GM12801 (cell line): ENCODE data around the gene BTBD6.

ENCODE experiments used
- TF ChIP-seq, protein P1 (sequence below): IDR thresholded peaks from one replicate; pipeline ENCODE4 v1.5.1; 2011; ENCODE audit warnings: control low read depth; ENCODE audit not compliant: insufficient read length; ENCODE audit errors: extremely low read depth

BTBD6 gene

DNA sequence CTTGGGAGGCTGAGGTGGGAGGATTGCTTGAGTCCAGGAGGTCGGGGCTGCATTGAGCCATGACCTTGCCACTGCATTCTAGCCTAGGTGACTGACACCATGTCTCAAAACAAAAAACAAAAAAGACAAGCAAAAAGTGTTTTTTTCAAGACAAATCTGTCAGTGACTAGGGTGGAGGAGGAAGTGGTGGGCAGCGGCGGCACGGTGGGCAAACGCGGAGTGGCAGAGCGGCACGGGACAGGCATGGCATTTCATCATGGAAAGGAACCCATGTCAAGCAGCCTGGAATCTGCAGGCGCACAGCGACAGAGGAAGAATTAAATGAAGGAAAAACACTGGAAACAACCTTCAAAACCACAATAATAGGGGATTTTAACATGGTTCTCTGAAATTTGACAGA, 4.0 kb upstream of the BTBD6 start:
- TF ChIP-seq, protein P1, sequence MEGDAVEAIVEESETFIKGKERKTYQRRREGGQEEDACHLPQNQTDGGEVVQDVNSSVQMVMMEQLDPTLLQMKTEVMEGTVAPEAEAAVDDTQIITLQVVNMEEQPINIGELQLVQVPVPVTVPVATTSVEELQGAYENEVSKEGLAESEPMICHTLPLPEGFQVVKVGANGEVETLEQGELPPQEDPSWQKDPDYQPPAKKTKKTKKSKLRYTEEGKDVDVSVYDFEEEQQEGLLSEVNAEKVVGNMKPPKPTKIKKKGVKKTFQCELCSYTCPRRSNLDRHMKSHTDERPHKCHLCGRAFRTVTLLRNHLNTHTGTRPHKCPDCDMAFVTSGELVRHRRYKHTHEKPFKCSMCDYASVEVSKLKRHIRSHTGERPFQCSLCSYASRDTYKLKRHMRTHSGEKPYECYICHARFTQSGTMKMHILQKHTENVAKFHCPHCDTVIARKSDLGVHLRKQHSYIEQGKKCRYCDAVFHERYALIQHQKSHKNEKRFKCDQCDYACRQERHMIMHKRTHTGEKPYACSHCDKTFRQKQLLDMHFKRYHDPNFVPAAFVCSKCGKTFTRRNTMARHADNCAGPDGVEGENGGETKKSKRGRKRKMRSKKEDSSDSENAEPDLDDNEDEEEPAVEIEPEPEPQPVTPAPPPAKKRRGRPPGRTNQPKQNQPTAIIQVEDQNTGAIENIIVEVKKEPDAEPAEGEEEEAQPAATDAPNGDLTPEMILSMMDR: no peak

DNA sequence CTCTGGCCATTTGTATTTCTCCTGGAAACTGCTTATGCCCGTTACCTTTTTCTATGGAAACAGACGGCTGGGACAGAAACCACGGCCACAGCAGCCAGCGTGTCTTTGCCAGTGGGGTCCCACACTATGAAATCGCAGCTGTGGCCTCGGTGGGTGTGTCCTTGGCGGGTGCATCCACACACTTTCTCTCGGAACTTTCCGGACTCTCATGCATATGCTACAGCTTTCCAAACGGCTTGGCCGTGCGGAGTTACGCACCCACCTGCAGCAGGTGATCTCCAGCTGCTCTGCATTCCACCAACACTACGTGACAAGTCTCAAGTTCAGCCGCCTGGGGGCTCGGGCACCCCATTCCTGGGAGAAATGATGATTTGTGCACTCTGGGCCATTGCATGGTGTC, 1.3 kb upstream of the BTBD6 start:
- TF ChIP-seq, protein P1: no peak

DNA sequence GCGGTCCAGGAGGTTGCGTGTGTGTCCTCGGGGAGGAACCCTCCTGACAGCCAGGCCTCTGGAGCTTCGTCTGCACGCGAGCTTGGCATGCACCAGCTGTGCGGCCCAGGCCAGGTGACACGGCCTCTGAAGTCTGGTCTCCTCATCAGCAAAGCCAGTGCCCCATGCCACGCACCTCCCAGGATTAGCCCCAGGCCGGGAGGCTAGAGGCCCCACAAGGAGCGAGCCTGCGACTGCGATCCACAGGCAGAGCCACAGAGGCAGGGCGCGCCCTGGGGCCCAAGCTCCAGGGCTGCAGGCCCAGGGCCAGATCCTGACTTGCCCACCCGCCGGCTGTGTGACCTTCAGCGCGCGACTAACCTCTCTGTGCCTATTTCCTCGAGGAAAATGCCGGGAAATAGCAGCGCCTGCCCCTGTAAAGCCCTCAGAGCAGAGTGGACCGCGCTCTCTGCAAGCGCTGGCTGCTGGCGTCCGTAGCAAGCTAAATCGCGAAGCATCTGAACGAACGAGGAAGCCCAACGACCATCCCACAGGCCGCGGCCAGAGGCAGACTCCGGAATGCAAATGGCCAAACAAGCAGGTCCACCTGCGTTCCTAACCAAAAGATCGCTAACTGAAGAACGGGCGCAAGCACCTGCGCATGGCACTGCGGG, 492 bp upstream of the BTBD6 start:
- TF ChIP-seq, protein P1: no peak

DNA sequence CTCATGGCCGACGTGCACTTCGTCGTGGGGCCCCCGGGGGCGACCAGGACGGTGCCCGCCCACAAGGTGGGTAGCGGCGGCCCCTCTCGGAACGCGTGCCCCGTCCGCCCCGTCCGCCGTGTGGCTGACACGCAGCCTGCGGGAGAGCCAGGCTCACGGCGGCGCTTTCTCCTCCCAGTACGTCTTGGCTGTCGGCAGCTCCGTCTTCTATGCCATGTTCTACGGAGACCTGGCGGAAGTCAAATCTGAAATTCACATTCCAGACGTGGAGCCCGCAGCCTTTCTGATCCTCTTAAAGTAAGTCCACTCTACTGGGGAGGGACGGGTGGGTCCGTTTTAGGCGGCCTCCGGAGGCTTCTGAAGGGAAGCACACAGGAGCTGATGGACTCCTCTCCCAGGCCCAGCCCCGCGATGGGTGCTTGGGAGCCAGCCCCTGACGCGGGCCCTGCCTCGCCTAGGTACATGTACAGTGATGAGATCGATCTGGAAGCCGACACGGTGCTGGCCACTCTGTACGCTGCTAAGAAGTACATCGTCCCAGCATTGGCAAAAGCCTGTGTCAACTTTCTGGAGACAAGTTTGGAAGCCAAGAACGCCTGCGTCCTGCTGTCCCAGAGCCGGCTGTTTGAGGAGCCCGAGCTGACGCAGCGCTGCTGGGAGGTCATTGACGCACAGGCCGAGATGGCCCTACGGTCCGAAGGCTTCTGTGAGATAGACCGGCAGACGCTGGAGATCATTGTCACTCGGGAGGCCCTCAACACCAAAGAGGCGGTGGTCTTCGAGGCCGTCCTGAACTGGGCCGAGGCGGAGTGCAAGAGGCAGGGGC, 1.1 kb downstream of the BTBD6 start:
- TF ChIP-seq, protein P1: no peak

DNA sequence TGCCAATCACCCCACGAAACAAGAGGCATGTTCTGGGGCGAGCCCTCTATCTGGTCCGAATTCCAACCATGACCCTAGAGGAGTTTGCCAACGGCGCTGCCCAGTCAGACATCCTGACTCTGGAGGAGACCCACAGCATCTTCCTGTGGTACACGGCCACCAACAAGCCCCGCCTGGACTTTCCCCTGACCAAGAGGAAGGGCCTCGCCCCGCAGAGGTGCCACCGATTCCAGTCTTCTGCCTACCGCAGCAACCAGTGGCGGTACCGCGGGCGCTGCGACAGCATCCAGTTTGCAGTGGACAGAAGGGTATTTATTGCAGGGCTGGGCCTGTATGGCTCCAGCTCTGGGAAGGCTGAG, 1.7 kb downstream of the BTBD6 start:
- TF ChIP-seq, protein P1: no peak

DNA sequence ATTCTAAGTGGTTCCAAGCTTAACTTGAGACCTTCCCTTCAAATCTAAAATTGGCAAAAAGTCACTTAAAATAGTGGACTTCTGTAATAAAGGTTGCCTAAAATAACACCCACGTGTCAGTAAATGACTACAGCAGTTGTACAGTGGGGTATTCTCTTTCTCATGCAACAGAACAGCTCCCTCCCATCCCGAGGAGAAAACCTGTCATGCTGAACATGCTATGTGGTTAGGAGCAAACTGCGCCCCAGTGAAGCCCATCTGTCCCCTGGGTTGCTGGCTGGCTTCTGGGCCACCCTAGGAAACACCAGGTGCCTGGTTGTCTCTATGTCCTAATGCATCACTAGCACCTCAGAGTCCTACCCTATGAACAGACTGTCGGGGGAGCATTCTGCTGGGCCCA, 2.7 kb downstream of the BTBD6 start:
- TF ChIP-seq, protein P1: no peak

DNA sequence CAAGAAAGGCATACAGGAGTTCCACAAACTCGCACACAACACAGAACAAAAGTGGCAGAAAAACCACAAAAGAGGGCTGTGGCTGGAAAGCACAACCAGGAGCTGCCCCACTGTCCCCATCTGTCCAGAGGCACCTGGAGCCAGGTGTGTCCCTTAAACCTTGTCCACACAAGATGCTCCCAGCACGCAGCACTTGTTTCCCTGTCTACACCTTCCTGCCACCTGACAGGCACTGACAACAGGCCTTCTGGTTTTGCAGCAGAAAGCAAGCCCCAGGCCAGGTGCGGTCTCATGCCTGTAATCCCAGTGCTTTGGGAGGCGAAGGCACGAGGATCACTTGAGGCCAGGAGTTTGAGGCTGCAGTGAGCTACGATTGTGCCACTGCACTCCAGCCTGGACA, 3.6 kb downstream of the BTBD6 start:
- TF ChIP-seq, protein P1: no peak
